GM21786 (cell line): ENCODE data around the gene CAPN13.

Experiments used
- ATAC-seq: cut with Tn5 transposase; IDR thresholded peaks from one replicate; pipeline ENCODE4 v1.9.1; 2021; ENCODE audit not compliant: unreplicated experiment

CAPN13 gene

DNA sequence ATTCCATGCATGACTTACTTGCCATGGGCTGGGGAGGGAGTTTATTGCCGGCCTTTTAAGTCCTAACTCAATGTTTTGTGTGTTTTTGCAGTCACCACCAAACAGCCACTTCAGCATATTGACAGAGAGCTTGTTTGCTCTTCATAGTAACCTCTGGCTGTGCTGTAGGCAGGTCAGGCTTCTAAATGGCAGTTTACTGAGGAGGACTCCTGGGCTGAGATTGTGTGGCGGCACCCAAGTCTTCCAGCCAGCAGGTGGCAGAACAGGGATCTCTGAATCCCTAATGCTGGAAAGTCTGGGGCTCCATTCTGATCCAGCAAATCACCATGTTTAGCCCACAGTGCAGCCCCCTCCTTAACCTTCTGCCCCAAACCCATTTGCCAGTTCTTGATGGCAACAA lies 121.2 kb downstream of the CAPN13 start:
- no peak for ATAC-seq

DNA sequence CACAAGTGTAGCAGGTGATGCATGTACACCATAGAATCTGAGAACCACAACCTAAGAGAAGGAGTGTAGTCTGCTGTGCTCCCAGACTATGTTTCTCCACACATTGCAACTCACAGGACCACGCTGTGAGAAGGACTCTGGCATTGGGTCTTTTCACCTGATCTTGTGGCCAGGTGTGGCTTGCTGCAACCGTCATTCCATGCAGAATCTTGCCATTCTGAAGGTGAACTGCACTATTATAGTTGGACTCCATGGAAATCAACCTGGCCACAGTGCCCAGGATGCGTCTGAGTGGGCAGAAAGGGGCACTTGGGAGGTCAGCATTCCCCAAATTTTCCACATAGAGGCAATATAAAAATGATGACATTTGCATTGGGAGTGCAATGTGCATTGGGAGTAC lies 122.2 kb downstream of the CAPN13 start:
- ATAC-seq, result no peak

DNA sequence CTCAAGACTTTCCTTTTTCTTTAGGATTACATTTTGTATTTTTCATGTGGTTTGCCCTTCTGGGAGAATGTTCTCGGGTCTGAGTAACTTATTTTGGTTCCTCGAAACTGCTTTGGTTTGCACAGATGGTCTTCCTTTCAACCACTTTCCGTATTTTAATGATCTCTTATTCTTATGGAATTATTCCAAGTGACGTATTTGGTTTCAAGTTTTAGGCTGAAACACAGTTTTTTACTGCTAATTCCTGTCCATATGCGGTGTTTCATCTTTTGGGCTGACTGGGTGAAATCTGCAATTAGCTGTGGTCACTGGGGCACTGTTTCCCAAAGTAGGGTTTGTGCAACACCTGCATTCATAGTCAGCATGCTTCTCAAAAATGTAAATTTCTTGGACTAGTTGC lies 122.7 kb downstream of the CAPN13 start:
- ATAC-seq, result no peak

DNA sequence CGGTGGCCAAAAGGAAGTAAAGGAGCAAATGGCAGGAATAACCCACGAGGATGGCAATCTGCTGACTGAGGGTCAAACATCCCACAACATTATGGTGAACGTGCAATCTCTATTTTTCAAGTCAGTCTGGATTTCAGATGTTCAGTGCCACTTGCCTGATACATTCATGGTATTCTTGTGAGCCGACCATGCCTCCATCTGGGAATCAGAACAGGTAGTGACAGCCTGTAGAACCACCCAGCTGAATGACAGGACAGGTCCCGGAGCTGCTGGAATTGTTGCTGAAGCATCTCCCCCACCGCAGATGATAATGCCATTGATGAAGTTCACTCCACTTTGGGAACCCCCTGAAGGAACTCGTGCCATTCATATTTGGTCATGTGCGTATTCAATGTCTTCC lies 123.2 kb downstream of the CAPN13 start:
- no peak for ATAC-seq

DNA sequence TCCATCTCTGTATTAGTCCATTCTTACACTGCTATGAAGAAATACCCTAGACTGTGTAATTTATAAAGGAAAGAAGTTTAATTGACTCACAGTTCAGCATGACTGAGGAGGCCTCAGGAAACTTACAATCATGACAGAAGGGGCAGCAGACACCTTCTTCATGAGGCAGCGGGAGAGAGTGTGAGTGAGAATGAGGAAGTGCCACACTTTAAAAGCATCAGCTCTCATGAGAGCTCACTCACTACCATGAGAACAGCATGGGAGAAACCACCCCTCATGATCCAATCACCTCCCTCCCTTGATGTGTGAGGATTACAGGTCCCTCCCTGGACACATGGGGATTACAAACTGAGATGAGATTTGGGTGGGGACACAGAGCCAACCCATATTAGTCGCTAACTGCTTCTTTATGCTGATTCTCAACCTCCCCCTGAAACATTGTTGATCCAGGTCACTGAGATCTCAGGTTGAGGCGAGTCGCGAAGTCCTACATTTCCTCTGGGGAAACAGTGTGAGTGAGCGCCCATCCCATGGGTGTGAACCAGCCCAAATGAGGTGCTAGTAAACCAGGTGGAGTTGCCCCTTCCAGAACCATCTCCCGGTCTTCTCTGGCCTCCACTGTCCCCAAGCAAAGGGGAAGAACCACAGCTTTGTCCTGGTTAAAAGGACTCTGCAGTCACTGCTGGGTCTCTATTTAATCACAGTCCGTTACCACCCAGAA lies 123.8 kb downstream of the CAPN13 start:
- no peak for ATAC-seq

DNA sequence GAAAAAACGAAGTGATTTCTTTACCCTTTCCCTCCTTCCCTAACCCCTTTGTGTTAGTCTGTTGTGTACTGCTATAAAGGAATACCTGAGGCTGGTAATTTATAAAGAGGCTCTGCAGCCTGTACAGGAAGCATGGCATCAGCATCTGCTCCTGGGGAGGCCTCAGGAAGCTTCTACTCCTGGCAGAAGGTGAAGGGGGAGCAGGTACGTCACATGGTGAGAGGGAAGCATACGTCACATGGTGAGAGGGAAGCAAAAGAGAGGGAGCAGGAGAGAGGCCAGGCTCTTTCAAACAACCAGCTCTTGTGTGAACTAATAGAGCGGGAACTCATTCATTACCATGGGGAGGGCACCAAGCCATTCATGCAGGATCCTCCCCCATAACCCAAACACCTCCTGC lies 126.2 kb downstream of the CAPN13 start:
- ATAC-seq, result no peak

DNA sequence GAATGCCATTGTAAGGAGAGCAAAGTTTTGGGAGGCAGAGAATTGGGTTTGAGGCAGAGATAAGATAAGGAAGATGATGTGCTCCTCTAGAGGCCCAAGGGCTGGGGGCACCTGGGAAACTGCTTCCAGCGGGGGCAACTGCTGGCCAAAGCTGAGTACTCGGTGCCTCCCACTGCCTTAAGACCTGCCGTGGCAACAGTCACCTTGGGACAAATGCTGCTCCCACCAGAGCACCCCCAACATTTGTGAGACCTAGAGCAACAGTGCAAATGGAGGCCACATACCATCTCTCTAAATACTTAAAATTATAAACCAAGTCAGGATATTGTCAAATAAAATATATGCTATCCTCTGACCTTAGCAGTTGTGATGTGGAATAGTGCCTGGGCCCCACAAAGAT lies 127.1 kb downstream of the CAPN13 start:
- no peak for ATAC-seq

DNA sequence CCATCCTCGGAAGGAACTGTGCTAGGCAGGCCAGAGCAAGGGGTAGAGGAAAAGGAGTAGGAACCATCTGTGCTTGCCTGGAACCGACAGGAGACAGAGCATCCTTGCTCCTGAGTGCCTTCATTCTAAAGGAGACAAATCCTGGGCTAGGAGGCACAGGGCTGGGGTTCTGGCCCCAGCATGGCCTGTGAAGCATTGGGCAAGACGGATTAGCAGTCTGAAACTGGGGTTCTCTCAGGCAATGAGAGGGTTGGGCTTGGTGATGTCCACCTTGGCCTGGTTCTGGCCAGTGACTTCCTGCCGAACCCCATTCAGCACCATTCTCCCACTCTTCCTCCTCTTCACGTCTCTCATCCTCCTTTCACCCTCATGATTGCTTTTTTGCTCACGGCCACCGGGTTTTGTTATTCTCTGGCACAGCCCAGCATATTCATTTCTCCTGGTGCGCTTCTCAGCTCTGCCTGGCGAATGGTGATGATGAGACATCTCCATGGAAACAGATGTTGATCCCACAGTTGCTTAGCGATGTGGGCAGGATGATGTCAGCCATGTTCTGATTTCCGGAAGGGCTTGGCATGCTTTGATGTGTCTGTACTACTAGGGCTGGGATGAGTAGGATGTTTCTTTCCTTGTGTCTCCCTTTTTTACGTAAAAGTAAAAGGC lies 127.7 kb downstream of the CAPN13 start:
- no peak for ATAC-seq

DNA sequence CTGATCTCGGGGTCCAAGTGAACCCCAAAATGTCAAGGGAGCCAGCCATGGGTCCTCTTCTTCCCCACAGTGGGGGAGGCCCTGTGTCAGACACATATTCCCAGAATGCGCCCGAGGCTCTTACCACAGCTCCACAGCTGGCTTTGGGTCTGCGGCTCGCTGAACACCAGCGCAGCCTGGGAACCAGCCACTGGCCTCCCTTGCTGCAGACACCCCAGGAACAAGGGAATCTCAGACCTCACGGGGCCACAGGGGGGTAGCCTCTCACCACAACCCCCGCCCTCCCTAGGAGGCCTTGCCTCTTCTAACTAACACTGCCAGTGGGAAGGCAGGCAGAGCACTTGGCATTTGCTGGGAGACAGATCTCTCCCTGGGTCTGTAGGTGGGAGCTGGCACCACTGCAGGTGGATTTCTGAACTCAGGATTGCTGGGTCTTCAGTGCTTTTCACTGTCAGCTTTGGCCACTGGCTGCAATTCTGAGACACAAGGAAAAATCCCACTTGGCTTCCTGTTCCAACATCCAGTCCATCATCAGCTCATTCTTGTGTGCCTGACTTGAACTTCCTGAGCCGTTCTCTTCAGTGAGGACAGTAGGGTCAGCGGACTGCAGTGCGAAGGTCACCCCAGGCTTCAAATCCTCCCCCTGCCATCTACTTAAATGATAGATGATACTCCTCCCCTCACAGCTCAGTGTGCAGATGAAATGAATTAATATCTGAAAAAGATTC lies 128.7 kb downstream of the CAPN13 start:
- ATAC-seq, result no peak

DNA sequence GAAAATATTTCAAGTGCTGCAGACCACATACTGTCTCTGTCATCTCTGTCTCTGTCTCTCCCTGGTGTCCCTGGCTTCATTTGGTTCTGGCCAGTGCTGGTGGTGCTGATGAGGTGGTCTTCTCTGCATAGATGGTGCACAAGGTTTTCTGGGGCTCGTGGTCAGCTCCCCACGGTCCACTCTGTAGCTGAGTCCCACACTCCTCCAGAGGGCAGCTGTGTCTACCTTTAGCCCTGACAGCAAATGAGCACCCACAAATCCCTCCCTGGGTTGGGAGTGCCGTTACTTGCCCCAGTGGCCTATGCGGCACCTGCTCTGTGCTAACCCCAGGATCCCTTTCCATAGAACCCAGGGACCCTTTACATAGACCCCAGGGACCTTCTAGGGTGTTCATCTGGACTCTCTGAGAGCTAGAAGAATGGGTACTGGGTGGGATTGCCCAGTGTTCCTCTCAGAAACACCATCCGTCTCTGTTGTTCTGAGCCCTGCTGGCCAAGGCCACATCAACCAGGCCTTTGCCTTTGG lies 129.3 kb downstream of the CAPN13 start:
- no peak for ATAC-seq

DNA sequence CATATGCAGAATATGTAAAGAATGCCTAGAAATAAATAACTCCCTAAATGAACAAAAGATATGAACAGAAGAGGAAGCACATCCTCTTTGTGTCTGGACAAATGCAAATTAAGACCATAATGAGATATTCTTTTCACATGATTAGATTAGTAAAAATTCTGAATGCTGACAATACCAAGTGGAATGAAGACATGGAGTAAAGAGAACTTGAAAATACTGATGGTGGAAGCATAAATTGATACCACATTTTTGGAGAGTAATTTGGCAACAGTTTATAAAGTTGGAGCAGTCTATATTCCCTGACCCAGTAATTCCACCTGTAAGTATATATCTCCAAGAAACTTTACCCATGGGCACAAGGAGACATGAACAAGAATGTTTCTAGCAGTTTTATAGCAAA lies 130.0 kb downstream of the CAPN13 start:
- no peak for ATAC-seq

DNA sequence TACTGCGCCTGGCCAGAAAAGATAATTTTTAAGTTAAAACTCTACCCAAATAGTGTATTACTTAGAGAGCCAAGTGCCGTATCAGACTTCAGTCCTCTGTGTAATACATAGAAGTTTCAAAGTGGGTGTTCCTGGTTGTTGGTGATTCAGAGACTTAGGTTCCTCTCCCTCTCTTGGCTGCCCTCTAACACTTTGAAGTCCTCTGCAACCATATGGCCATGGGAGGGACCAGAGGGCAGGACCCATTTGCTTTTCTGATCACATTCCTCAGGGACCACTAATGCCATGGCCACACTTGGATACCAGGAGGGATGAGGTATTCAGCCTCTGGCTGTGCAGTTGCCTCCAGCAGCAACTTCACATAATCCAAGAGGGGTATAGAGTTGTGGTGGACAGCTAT lies 131.5 kb downstream of the CAPN13 start:
- no peak for ATAC-seq

DNA sequence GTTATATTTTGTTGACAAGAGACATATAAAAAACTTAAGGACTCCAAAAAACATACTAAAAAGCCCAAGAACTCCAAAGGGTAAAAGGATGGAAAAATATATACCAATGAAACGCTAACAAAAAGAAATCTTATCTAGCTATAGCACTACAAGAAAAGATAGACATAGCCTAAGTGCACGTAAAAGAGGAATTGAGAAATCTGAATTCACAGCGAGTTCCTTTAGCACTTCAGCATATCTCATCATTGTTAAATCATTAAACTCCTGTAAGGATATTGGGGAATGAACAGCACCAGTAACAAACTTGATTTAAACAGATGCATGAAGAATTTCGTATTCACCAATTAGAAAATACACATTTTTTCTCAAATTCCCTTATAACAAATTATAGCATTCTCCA lies 134.1 kb downstream of the CAPN13 start:
- no peak for ATAC-seq
